DND-41 (cell line): Measurements from ENCODE around the gene GIT1.
A peak's percentile ranks its signal among the peaks of the same experiment; 100 is the strongest.

ENCODE experiments used
- ATAC-seq: fragments of 200-7000 bp; cut with Tn5 transposase; 3 replicates; pipeline ENCODE4 v1.9.1; 2021; ENCODE audit warnings: low read depth; ENCODE audit not compliant: insufficient read depth
- DNase-seq: peaks from one replicate; pipeline ENCODE4 v3.0.0-alpha.2; 2020
- H2AFZ ChIP-seq: 2 replicates; pipeline ENCODE4 v1.6.0; 2012; ENCODE audit warnings: low read depth, low read length
- H3K27ac ChIP-seq: 2 replicates; pipeline ENCODE4 v1.5.1; 2012; ENCODE audit warnings: low read length, inconsistent platforms
- H3K27me3 ChIP-seq: fragments of 200-600 bp; sonication (generic); 2 replicates; pipeline ENCODE4 v1.6.0; 2012; ENCODE audit warnings: low read length, mild to moderate bottlenecking, inconsistent platforms; ENCODE audit not compliant: insufficient read depth, poor library complexity
- H3K36me3 ChIP-seq: 2 replicates; pipeline ENCODE4 v1.5.1; 2012; ENCODE audit warnings: low read length, inconsistent platforms; ENCODE audit not compliant: insufficient read depth
- H3K4me1 ChIP-seq: 2 replicates; pipeline ENCODE4 v1.5.1; 2012; ENCODE audit warnings: mild to moderate bottlenecking, low read length; ENCODE audit not compliant: insufficient read depth
- H3K4me2 ChIP-seq: 2 replicates; pipeline ENCODE4 v1.6.0; 2012; ENCODE audit warnings: mild to moderate bottlenecking, moderate library complexity, low read length, inconsistent platforms; ENCODE audit not compliant: insufficient read depth
- H3K4me3 ChIP-seq, 2 experiments: fragments of 200-600 bp in 1 of 2; shearing (Covaris generic) in 1 of 2; 2 replicates each; pipeline ENCODE4 v1.5.1; 2012 to 2016; ENCODE audit warnings: inconsistent platforms in 2 of 2, low read length in 2 of 2, mild to moderate bottlenecking in 2 of 2, low read depth in 1 of 2, moderate library complexity in 1 of 2
- H3K79me2 ChIP-seq: 2 replicates; pipeline ENCODE4 v1.6.0; 2012; ENCODE audit warnings: low read length, inconsistent platforms; ENCODE audit not compliant: insufficient read depth
- H3K9ac ChIP-seq: 2 replicates; pipeline ENCODE4 v1.6.0; 2012; ENCODE audit warnings: low read depth, mild to moderate bottlenecking, inconsistent platforms, low read length, moderate library complexity
- H3K9me3 ChIP-seq: 2 replicates; pipeline ENCODE4 v1.5.1; 2012; ENCODE audit warnings: low read length, moderate library complexity, mild to moderate bottlenecking, inconsistent platforms; ENCODE audit not compliant: insufficient read depth, severe bottlenecking
- H4K20me1 ChIP-seq: 2 replicates; pipeline ENCODE4 v1.6.0; 2012; ENCODE audit warnings: low read length; ENCODE audit not compliant: insufficient read depth
- EZH2 ChIP-seq: IDR thresholded peaks from 3 replicates; pipeline ENCODE4 v1.6.1; 2012; ENCODE audit warnings: borderline replicate concordance, low read depth, mild to moderate bottlenecking, moderate library complexity, low read length, inconsistent platforms; ENCODE audit not compliant: severe bottlenecking
- TF ChIP-seq, protein P1 (sequence below): IDR thresholded peaks from 2 replicates; pipeline ENCODE4 v1.5.1; 2012; ENCODE audit warnings: borderline replicate concordance, low read length, moderate library complexity, mild to moderate bottlenecking; ENCODE audit not compliant: poor library complexity, severe bottlenecking; ENCODE audit errors: extremely low read depth

The GIT1 gene

DNA sequence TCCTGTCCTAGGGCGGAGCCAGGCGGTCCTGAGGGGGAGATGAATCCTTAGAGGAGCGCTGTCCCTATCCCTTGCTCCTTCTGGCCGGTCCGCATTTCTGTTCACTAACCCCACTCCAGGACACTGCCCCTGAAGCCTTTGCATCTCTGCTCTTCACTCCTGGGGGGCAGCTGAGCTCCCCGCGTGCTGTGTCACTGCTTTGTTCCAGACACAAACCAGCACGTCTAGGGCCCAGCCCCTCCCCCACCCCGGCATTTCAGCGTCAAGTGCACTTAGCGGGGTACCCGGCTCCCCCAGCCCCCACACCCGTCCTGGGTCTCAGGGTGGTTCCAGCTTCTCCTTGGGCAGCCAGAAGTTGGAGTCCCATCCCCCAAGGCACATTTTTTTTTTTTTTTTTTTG, 24.4 kb upstream of the GIT1 start:
- Histone ChIP-seq H3K9me3 (no peaks in the 10 kb centered on the region), H3K36me3 (peaks cover 10% of the 10 kb centered on the region), H4K20me1 (peaks cover 21% of the 10 kb centered on the region), H3K4me2 (no peak overlapping the region), H3K9ac (no peak overlapping the region), H3K27ac (no peak overlapping the region), H2AFZ (no peak overlapping the region), H3K27me3 (peaks cover 12% of the 10 kb centered on the region), H3K4me3 (no peak overlapping the region), H3K79me2 (no peaks in the 10 kb centered on the region), H3K4me1 (peaks cover 34% of the 10 kb centered on the region)
- TF ChIP-seq EZH2: no peak
- TF ChIP-seq, protein P1, sequence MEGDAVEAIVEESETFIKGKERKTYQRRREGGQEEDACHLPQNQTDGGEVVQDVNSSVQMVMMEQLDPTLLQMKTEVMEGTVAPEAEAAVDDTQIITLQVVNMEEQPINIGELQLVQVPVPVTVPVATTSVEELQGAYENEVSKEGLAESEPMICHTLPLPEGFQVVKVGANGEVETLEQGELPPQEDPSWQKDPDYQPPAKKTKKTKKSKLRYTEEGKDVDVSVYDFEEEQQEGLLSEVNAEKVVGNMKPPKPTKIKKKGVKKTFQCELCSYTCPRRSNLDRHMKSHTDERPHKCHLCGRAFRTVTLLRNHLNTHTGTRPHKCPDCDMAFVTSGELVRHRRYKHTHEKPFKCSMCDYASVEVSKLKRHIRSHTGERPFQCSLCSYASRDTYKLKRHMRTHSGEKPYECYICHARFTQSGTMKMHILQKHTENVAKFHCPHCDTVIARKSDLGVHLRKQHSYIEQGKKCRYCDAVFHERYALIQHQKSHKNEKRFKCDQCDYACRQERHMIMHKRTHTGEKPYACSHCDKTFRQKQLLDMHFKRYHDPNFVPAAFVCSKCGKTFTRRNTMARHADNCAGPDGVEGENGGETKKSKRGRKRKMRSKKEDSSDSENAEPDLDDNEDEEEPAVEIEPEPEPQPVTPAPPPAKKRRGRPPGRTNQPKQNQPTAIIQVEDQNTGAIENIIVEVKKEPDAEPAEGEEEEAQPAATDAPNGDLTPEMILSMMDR: no peak
- no peak for DNase-seq
- no peak for ATAC-seq

DNA sequence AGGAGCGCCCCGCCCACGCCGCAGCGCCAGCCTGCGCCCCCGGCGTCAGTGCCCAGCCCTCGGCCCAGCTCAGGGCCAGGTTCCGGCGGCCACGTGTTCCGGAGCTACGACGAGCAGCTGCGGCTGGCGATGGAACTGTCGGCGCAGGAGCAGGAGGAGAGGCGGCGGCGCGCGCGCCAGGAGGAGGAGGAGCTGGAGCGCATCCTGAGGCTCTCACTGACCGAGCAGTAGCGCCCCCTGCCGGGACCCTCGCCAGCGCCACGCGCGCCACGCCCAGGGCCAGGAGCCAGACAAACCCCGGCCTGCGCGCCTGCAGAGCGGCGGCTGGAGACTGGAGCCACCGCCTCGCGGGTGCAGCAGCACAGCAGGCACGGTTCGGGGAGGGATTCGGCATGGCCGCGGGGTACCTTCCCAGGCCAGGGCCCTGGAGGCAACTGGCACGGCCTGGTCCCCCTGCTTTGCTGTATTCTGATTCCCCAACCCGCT, 23.9 kb upstream of the GIT1 start:
- H3K9me3 ChIP-seq: no peaks in the 10 kb centered on the region
- peaks cover 10% of the 10 kb centered on the region for H3K36me3 ChIP-seq
- H3K4me1 ChIP-seq: peaks cover 33% of the 10 kb centered on the region
- TF ChIP-seq, protein P1: peak; percentile 3
- TF ChIP-seq EZH2: no peak
- H3K9ac ChIP-seq: no peak overlapping the region
- H3K4me2 ChIP-seq: no peak overlapping the region
- peaks cover 12% of the 10 kb centered on the region for H3K27me3 ChIP-seq
- peaks cover 24% of the 10 kb centered on the region for H4K20me1 ChIP-seq
- no peak overlapping the region for H2AFZ ChIP-seq
- ATAC-seq (no peak), DNase-seq (no peak)
- no peaks in the 10 kb centered on the region for H3K79me2 ChIP-seq
- no peak overlapping the region for H3K27ac ChIP-seq
- H3K4me3 ChIP-seq: no peak overlapping the region

DNA sequence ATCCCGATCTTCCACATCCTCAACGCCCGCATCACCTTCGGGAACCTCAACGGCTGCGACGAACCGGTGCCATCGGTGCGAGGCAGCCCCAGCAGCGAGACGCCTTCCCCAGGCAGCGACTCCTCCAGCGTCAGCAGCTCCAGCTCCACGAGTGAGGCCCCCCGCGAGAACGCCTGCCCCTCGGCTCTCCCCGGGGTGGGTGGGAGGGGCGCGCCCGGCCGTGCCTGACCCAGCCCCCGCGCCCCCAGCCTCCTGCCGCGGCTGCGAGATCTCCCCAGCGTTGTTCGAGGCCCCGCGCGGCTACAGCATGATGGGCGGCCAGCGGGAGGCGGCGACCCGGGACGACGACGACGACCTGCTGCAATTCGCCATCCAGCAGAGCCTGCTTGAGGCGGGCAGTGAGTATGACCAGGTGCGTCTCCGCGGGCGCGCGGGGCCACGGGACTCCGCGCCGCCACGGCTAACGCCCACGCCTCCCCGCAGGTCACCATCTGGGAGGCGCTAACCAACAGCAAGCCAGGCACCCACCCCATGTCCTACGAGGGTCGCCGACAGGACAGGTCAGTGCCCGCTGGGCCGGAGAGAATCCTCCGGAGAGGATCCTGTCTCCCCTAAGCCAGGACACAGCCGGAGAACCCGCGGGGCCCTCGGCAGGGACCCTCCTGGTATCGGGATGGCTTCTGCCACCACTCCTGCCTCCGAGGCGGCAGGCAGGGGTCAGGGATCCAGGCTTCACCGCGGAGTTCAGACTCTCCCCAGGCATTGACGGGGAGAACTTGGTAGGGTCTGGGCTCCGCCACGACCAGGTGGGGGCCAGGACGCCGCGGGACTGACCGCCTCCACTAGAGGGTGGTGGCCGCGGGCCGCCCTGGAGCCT, 23.2 kb upstream of the GIT1 start:
- ATAC-seq: no peak
- Histone ChIP-seq H3K4me1 (peaks cover 25% of the 10 kb centered on the region), H3K9ac (no peak overlapping the region), H3K36me3 (peaks cover 10% of the 10 kb centered on the region), H4K20me1 (peaks cover 28% of the 10 kb centered on the region), H2AFZ (no peak overlapping the region), H3K27me3 (peaks cover 12% of the 10 kb centered on the region), H3K9me3 (no peaks in the 10 kb centered on the region), H3K4me3 (no peak overlapping the region), H3K27ac (no peak overlapping the region), H3K79me2 (no peaks in the 10 kb centered on the region), H3K4me2 (no peak overlapping the region)
- TF ChIP-seq, protein P1: no peak
- no peak for TF ChIP-seq EZH2
- DNase-seq: no peak
